HPDE6-E6E7 (cell line): Measurements from ENCODE around the gene TNIK.

Source experiments
- DNase-seq: peaks from one replicate; pipeline ENCODE4 v3.0.0; 2011; ENCODE audit warnings: missing footprints; ENCODE audit errors: extremely low spot score

TNIK gene

DNA sequence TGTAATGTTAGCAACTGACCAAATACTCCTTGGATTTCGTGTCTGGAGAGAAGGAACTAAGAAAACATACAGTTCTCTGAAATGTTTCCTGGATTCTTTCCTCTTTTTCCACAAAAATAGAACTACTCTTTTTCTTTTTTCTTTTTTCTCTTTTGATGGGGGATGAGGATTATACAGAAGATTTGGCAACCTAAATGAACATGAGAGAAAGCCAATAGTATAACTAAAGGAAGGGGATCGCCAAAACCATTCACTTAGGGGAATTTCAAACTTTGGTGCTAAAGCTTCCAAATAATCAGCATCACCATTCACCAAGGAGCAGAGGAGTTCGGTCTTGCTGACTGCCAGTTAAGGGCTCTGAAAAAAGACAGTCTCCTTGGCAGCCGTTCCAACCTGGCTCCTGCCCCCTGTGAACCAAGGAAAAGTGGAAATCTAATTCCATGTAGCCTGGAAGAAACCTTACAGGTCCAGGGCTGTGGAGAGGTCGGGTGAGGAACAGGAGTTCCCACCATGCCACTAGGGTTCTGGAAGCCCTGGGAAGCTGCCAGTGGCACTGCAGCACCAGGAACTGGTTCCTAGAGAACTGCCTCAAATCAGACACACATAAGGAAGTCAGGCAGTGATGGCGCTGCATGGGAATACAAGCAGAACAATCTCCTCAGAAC is 176.9 kb downstream of the TNIK start:
- no peak for DNase-seq

DNA sequence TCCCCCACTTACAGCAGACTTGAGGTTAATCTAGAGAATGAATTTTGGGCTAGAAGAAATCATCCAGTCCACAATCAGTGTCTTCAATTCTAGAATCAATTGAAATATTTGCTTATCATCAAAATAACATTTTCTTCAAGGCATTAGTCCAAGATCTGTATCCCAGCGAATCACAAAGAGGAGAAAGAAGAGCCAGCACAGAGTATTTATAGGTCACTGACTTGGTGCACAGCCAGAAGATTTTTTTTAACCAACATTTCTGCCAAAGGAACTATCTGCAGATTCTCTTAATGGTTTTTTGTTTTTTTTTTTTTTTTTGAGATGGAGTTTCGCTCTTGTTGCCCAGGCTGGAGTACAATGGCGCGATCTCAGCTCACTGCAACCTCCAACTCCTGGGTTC is 178.2 kb downstream of the TNIK start:
- DNase-seq = no peak

DNA sequence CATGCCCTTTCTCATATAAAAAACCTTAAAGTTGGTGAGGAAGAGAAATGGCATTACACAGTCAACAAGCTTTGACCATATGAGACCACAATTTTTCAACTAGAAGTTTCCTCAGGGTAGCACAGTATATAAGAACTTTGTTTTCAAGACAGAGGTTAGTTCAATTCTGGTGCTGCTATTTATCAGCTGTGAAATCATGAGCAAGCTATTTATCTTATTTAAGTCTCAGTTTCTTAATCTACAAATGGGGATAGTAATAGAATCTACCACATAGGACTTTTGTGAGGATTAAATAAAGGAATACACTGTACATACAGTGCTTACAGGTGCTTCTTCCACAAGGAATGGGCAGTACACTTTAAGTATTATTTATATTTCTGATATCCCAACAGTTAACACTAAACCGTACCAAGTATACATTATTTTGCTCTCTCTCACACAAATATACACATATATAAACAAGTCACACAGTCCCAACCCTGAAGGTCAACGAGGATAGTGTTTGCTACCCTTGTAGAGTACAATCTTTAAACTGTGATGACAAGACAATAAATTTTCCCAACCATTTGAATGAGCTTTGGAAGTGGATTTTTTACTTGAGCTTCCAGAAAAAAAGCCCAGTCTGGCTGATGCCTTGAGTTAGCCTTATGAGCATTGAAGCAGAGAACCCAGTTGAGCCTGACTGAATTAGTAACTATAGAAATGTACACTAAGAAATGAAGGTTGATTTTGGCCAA is 178.8 kb downstream of the TNIK start:
- DNase-seq = no peak

DNA sequence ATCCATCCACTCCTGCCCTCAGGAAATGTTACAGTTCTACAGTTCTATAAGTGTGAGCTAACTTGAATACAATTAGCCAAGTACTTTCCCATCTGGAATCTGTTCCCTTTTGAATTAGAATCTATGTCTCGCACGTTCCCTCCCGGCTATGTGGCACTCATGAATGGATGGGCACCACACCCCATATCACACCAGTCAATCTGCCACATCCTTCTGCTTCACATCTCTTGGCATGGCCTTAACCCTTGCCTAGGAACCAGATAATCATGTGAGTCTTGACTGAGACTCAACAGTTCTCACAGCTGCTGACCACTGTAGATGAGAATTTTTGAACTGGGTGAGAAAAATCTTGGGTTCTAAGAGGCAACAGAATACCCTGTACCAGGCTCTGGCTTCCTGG is 180.2 kb downstream of the TNIK start:
- no peak for DNase-seq

DNA sequence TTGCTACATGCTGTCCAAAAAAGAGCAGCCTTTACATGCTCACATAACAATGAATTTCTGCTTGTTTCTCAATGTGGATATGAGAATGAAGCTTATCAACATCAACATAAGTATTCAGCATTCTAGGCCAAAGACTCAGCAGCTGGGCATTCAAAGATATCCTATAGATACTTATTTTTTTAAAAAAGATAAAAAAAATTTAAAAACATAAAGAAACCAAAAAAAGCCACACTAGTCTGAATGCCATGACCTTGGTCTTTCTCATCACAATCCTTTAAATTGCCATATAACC is 182.0 kb downstream of the TNIK start:
- DNase-seq = no peak

DNA sequence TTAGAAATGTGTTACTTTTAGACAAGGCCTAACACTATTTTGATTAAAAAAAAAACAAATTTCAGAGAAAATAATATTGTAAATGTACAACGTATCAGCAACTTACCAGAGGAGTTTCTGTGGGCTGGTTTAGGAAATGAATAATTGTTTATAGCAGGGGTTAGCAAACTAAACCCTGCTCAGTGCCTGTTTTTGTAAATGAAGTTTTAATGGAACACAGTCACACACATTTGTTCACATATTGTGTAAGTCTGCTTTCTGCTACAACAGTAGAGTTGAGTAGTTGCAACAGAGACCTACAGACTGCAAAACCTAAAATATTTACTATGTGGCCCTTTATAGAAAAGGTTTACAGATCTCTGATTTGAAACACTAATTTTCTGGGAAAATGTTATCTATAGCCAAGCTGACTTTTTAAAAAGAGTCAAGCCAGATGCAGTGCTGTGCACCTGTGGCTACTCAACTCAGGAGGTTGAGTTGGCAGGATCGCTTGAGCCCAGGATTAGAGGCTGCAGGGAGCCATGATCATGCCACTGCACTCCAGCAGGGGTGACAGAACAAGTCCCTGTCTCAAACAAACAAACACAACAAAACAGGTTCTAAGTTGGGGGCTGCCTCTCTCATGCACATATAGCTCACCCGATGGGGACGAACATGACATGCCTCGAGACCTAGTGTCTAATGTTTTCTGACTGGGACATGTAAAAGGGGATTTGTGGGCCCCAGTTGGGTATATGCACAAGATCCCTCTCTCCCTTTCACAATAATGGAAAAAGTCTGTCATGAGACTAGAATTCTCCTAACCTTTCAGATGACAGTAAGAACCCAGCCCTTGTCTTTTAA is 182.5 kb downstream of the TNIK start:
- no peak for DNase-seq

DNA sequence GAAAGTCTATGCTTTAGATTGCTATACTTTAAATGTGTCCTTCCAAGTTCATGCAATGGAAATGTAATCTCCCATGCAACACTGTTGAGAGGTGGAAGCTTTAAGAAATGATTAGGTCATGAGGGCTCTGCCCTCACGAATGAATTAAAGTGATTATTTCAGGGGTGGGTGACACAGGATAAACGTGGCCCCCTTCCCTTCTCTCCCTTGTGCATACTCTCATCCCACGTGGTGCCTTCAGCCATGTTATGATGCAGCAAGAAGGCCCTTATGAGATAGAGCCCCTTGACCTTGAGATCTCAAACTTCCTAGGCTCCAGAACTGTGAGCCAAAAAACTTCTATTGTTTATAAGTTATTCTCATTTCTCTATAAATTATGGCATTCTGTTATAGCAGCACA is 183.3 kb downstream of the TNIK start:
- no peak for DNase-seq

DNA sequence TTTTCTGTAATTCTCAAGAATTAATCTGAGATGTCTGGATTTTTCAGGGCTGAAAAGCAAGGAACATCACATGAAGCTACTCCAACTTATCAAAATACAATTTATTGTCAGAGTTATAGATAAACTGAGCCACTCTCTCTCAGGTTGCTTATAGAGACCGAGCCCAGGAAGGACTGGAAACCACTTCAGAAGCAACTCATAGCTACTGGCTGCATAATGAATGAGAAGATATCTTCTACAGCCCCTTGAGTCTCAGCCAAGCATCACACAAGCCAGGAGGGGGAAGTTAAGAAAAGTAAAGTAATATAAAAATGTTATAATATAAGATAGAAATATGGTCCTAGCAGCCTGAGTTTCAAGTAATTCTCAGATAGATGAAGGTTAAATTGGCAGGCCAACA is 186.0 kb downstream of the TNIK start:
- no peak for DNase-seq

DNA sequence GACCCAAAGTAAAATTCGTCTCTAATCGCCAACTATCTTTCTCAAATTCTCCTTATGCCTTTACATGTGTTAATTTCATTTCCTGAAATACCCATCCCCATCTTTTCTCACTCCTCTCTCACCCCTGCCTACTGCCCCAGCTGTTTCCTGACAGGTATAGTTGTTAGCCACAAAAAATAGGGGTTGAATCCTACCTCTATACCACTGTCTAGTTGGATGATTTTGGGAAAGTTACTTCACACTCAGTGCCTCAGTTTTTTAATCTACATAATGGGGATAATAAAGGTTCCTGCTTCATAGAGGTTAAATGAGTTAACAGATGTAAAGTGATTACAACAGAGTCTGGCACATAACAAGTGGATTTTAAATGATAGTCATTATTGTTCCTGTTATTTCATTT is 189.7 kb downstream of the TNIK start:
- DNase-seq = no peak

DNA sequence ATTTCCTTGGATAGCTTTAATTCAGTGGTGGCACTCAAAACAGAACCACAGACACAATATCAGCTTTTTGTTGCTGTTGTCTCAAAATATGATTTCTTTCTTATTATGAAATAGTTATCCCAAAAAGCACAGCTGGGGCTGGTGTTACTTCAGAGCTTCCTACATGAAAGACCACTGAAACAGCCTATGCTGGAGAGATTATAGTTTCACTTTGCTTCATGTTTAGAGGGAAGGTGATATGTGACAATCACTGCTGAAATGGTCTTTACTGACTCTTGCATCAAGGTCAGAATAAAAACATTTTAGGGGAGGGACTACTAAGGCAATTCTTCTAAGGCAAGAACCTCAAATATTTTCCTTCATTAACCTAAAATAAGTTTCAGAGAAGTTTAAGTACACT is 190.7 kb downstream of the TNIK start:
- DNase-seq = no peak

DNA sequence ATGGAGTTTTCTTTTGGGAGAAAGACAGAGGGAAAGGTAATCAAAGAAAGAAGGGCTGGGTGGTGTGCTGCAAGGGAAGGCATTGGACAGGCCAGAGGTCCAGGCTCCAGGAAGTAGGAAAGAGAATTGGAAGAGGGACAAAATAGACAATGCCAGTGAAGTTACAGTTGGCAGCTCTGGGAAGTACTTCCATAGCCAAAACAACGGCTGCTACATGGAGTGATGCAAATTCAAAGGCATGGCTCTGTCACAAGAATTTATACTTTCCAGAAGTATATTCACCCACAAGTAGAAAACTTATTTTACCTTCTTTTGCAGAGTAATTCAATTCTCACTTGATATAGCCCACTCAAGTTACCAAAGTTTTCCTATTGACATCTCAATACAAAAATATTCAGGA is 191.5 kb downstream of the TNIK start:
- DNase-seq = no peak

DNA sequence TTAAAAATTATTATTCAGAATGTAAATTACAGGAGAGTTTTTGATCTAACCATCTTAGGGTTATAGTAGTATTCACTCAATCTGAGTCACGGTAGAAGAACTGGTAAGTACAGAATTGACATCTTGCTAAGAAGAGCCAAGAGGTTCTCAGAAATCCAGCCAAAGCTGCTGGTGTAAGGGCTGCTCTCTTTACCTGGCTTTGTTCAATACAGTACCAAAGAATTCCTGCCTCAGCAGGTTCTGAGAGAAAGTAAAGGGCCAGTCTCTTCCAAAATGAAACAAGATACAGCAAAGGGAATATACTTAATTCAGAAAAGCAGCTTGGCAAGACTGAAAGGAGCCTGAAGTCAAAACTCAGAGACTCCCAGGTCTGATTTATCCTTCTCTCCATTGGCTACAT is 193.1 kb downstream of the TNIK start:
- DNase-seq = no peak

DNA sequence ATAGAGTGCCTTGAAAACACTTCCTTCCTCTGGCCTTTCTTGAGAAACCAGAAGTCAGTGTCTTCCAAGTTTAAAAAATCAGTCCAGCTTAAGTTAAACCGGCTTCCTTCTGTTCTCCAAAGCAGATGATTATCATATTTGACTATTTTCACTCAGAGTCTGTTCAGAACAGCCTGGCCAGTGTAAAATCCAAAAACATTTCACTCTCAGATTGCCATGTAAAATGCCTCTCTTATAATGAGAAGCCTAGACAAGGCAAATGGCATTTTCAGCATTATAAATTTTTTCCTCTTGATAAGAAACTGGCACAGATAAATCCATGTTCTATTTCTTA is 193.5 kb downstream of the TNIK start:
- no peak for DNase-seq

DNA sequence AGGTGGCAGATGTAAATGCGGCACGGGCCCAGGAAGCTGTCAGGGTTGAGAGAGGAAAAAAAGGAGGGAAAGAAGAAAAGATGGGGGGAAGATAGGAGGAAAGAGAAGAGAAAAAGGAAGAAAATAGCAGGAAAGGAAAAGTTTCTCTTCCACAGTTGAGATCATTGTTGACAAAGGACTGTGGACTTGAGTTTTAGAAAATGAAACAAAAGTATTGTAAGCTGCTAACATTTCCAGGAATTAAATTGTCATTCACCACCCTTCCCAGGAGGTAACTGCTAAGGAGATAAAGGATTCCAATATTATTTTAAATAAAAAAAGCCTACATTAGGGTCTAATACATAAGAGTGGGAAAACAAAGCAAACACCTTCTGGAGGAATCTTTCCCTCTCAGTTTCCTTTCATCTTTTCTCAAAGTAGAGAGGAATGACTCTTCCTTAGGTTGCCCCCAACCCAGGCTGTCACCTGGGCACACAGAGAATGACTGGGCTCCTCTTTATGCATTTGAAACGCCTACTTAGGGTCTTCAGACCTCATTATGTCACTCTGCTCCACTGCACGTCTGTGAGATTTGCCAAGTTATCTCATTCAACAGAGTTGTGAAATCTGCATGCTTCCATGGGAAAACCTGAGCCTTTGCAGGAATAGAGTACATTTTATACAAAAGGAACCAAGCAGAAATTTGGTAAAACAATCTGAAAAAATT is 194.0 kb downstream of the TNIK start:
- DNase-seq = no peak

DNA sequence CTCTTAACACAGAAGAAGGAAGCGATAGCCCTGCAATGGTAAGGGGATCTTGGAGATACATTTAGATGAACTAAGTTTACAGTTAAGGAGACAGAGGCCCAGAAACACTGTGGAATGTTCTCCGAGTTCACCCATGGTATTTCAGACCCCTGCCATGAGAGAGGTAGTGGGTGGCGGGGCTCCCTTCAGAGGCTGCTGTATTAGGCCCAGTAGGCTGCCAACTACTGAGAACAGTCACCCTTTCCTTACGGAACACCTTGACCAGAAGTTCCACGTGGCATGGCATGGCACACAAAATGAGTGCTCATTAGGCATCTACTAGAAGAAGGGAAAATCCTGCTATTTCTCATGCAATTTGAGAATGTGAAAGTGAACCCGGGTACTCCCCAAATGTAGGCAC is 195.4 kb downstream of the TNIK start:
- DNase-seq = no peak

DNA sequence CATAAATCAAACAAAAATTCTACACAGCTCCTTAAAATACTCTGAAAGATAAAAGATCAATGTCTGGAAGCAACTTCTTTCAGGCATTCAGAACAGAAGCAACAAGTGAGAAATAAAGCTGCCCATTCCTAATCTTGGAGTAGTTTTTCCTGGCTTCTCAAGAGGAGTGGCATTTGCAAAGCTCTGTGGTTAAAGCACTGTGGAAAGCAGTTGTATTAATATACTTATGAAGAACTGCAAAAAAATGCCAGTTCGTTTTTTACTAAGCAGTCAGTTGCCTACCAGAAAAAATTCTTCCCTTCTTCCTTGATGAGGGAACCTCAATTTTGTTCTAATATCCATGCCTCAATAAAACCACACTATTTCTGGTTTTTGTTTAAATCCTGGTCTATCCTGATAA is 197.8 kb downstream of the TNIK start:
- no peak for DNase-seq

DNA sequence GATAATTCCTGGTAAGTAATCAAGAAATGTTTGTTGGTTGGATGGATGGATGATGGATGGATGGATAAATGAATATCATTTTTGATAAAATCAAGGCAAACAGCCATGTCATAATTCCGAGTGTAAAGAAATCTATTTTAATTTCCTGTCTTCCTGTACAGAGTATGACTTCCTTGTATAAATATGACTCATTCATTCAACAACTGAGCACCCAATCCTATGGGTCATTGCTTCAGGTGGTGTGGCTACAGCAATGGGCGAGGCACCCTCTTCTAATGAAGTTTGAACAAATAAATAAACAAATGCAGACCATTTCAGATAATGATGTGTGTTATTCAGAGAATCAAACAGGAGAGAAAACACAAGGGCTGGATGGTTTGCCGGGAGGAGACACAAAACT is 198.7 kb downstream of the TNIK start:
- peak; percentile 79 for DNase-seq

DNA sequence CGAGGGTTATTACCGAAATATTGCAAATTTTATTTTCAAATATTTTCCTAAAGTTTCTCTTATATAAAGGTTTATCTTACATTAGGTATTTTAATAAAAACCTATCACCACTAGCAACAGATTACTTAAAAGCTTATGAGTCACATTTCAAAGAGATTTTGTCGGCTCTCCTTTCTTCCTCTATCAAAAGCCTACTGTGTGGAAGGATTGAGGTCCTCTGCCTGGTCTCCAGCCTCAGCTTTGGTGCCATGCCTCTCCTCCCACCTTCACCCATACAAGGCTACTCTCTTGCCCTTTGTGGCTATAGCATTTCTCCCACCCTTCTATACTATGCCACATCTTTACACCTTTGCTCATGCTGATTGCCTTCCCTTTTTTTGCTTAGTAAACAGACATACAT is 199.3 kb downstream of the TNIK start:
- no peak for DNase-seq

DNA sequence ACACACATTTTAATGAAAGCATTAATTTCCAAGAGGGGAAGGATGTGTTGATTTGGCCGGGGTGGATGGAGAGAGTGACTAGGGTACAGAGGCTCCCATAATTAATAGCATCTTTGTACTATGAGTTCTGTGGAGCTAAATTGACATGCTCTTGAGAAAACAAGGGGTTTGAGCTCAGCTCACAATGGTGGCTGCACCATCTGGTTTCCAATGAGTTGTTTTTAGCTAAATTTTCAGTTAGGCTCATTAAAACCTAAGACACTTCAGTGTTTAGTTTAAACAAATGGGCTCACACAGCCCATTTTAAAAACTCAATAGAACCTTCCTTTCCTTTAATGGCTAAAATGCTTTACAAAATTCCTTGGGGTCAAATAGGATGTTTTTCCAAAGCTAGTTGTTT is 199.7 kb downstream of the TNIK start:
- DNase-seq = no peak

DNA sequence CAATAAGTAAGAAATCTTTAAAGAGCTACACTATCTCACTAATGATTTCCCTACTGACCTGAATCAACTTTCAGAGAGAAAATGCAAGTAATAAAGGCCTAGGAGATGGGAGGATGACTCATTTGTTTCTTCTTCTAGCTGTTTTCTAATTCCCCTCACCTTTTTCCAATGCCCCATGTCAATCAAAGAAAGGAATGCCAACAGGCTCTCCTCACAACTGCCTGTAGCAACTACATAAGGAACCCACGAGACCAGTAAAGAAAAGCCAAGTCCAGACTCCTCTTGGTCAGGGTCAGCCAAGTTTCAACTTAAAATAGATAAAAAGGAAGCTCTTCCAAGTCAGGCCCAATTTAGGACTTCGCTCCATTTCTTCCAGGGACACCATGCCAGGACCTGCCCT is 201.9 kb downstream of the TNIK start:
- no peak for DNase-seq

DNA sequence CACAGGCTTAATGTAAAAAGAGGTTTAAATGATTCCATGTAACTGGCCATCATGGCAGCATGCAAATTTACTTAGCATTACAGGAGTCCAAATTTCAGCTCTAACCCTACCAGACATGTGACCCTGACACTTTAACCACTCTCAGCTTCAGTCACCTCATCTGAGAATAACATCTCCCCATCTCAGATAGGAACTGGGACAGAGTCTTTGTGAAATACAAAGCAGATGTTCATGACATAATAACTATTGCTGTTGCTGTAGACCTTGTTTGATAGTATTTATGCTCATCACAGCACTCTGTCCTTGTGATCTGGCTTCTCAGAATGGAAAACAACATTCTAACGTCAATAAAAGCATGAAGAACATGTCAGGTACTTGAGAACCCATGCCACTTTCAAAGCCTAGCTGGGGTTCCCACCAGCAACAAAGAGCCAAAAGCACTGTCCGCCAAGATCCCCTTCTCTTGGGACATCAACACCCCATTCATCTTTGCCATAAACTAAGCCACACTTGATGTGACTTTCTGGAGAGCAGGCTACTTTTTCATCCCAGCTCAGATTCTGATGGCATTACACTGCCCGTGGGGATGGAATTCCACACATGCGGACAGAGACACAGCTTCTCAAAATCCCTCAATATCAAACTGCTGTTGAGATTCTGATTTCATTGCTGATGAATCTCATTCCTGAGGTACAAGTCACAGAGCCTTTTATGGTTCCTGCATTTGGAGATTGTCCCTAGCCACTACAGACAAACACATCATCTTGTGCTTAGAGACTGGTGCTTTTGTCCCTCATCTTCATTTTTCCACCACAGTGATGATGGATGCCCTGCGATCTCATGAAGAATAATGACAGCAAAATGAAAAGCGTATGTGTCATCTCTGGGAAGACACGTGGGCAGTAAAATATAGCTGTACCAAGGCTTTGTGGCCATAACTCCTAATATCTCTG is 202.7 kb downstream of the TNIK start:
- no peak for DNase-seq
